Measurements from ENCODE around the gene CCDC188. TPM values are rescaled to one million over a fixed set of nuclear protein-coding genes. Genes with fewer than 3 reads are reported as not detected.

The CCDC188 gene
- total RNA-seq, 1 experiment from 2014 or later = not detected

GRCh38 chr22:20194681-20195593 lies 44.1 kb upstream of the CCDC188 start:
- POLR2A ChIA-PET (ENCODE audit: low non-redundant PET) = no interaction called here
- Histone ChIP-seq H3K36me3 (ENCODE audit: insufficient read depth, low read length, poor library complexity, severe bottlenecking) (no peaks in the 10 kb centered on the region), H3K27ac (ENCODE audit: low read depth, low read length, poor library complexity, severe bottlenecking) (no peak overlapping the region), H3K4me1 (ENCODE audit: insufficient read depth, low read length, poor library complexity, severe bottlenecking) (no peaks in the 10 kb centered on the region), H3K9me3 (ENCODE audit: low read depth, low read length, poor library complexity, severe bottlenecking) (no peaks in the 10 kb centered on the region), H3K4me3 (ENCODE audit: low read depth, low read length, poor library complexity, severe bottlenecking) (no peak overlapping the region), H3K27me3 (replicated peaks; ENCODE audit: insufficient read depth, low read depth, low read length, poor library complexity) (no peaks in the 10 kb centered on the region)
- TF ChIP-seq EZH2 (IDR thresholded peaks at IDR 0.05; ENCODE audit: borderline replicate concordance, low read depth, low read length, poor library complexity, severe bottlenecking) = no peak
- TF ChIP-seq, protein P1, sequence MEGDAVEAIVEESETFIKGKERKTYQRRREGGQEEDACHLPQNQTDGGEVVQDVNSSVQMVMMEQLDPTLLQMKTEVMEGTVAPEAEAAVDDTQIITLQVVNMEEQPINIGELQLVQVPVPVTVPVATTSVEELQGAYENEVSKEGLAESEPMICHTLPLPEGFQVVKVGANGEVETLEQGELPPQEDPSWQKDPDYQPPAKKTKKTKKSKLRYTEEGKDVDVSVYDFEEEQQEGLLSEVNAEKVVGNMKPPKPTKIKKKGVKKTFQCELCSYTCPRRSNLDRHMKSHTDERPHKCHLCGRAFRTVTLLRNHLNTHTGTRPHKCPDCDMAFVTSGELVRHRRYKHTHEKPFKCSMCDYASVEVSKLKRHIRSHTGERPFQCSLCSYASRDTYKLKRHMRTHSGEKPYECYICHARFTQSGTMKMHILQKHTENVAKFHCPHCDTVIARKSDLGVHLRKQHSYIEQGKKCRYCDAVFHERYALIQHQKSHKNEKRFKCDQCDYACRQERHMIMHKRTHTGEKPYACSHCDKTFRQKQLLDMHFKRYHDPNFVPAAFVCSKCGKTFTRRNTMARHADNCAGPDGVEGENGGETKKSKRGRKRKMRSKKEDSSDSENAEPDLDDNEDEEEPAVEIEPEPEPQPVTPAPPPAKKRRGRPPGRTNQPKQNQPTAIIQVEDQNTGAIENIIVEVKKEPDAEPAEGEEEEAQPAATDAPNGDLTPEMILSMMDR (conservative IDR thresholded peaks at IDR 0.05; ENCODE audit: low read depth, low read length) = no peak
- CTCF ChIA-PET = no interaction called here
- no peak for DNase-seq (ENCODE audit: low spot score)
- no TSS peak for BruUV-seq (replicated peaks)
- intact Hi-C loops (cut with micrococcal nuclease; ENCODE audit: unreplicated experiment) = no loop called here

DNA sequence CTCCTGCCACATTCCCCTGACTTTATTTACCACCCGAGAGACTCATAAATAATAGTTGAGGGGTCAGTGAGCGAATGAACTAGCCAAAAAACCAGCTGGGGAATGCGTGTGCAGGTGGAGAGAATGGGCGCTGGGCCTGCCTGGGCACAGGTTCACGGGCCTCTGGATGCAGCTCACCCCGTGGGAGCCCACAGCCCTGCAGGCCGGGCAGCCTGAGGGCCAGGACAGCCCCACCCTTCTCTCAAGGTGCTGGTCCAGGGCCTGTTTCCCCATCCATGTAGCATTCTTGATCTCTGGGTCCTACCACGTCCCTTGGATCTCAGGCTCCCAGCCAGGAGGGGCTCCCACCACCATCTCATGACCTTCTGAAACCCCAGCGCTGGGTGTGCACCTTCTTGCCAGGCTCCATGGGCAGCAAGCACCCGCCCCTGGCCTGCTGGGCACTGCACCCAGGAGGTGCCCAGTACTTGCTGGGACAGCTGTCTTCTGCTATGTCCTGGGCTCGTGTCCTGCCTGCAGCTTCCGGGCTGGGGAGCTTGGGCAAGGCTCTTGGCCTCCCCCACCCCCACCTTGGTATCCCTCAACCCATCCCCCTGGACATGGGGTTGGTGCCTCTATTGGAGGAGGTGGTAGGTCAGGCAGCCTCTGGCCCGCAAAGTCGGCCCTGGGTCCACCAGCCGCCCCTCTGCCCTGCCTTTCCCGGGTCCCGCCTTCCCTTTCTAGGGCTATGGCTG lies 43.1 kb upstream of the CCDC188 start:
- CTCF ChIA-PET = no interaction called here
- POLR2A ChIA-PET (ENCODE audit: low non-redundant PET) = no interaction called here
- intact Hi-C loops (cut with micrococcal nuclease; ENCODE audit: unreplicated experiment) = no loop called here

DNA sequence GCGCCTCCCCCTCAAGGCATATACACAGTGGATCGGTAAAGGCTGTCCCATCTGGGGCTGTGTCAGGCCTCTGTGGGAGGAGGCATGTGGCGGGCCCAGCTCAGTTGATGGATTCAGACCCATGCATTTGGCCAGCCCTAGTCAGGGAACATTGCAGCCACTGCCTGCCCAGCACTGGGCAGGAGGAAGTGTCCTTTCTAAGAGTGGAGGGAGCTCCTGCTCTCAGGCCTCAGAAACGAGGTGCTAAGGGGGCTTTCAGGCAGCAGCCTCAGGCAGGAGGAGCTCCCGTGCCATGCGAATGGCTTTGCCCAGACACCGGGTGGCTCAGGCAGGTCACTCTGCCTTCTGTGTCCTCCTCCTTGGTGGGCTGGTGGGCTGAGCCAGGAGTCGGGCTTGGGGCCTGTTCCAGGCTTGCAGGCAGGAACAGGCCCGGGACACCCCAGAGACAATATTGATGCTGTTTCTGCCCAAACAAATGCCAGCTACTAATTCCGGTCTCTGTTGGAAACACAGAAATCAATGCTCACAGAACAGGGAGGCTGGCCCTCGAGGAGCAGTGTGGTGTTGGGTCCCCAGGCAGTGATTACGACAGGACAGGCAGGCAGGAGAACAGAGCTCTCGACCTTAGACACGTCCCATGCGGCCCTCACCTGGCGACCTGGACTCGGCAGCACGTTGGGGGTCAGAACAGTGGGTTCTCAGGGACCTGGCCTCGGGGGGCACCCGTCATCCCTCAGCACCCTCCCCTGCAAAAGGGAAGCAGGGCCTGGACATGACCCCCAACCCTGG lies 42.3 kb upstream of the CCDC188 start:
- H3K36me3 ChIP-seq (ENCODE audit: insufficient read depth, low read length, poor library complexity, severe bottlenecking) = no peaks in the 10 kb centered on the region
- DNase-seq (ENCODE audit: low spot score) = no peak
- BruUV-seq (replicated peaks) = no TSS peak
- H3K4me3 ChIP-seq (ENCODE audit: low read depth, low read length, poor library complexity, severe bottlenecking) = no peak overlapping the region
- no peaks in the 10 kb centered on the region for H3K4me1 ChIP-seq (ENCODE audit: insufficient read depth, low read length, poor library complexity, severe bottlenecking)
- H3K9me3 ChIP-seq (ENCODE audit: low read depth, low read length, poor library complexity, severe bottlenecking) = no peaks in the 10 kb centered on the region
- H3K27me3 ChIP-seq (replicated peaks; ENCODE audit: insufficient read depth, low read depth, low read length, poor library complexity) = no peaks in the 10 kb centered on the region
- intact Hi-C loops (cut with micrococcal nuclease; ENCODE audit: unreplicated experiment) = no loop called here
- H3K27ac ChIP-seq (ENCODE audit: low read depth, low read length, poor library complexity, severe bottlenecking) = no peak overlapping the region
- TF ChIP-seq, protein P1 (conservative IDR thresholded peaks at IDR 0.05; ENCODE audit: low read depth, low read length) = no peak
- no peak for TF ChIP-seq EZH2 (IDR thresholded peaks at IDR 0.05; ENCODE audit: borderline replicate concordance, low read depth, low read length, poor library complexity, severe bottlenecking)
- ChIA-PET CTCF (no interaction called here), POLR2A (ENCODE audit: low non-redundant PET) (interaction anchor here (0.6 kb wide), 1 partner anchor 14 kb away, joined by 3 read pairs; no protein-coding TSS in a partner anchor)

More for the DNA sequence above, 43.1 kb upstream of the CCDC188 start:
- TF ChIP-seq EZH2 (IDR thresholded peaks at IDR 0.05; ENCODE audit: borderline replicate concordance, low read depth, low read length, poor library complexity, severe bottlenecking) = no peak
- TF ChIP-seq, protein P1 (conservative IDR thresholded peaks at IDR 0.05; ENCODE audit: low read depth, low read length) = no peak
- no peaks in the 10 kb centered on the region for H3K27me3 ChIP-seq (replicated peaks; ENCODE audit: insufficient read depth, low read depth, low read length, poor library complexity)
- H3K27ac ChIP-seq (ENCODE audit: low read depth, low read length, poor library complexity, severe bottlenecking) = no peak overlapping the region
- H3K36me3 ChIP-seq (ENCODE audit: insufficient read depth, low read length, poor library complexity, severe bottlenecking) = no peaks in the 10 kb centered on the region
- no peaks in the 10 kb centered on the region for H3K4me1 ChIP-seq (ENCODE audit: insufficient read depth, low read length, poor library complexity, severe bottlenecking)
- no TSS peak for BruUV-seq (replicated peaks)
- no peak for DNase-seq (ENCODE audit: low spot score)
- H3K9me3 ChIP-seq (ENCODE audit: low read depth, low read length, poor library complexity, severe bottlenecking) = no peaks in the 10 kb centered on the region
- H3K4me3 ChIP-seq (ENCODE audit: low read depth, low read length, poor library complexity, severe bottlenecking) = no peak overlapping the region

Data from A673 (cell line).